Astrocyte of the cerebellum (primary cell): ENCODE data around the gene CHKA.
A peak's percentile ranks its signal among the peaks of the same experiment; 100 is the strongest.

Experiments used
- DNase-seq: peaks from one replicate; pipeline ENCODE4 v3.0.0-alpha.2; 2011; ENCODE audit warnings: low read depth
- H3K4me3 ChIP-seq: 2 replicates; pipeline ENCODE4 v1.5.1; 2011; ENCODE audit warnings: mild to moderate bottlenecking, low read depth, low read length, moderate library complexity
- in situ Hi-C: cut with HindIII; loops from 2 replicates; pipeline ENCODE4 v1.10.0; 2017; ENCODE audit warnings: low sequenced_read_pairs
- TF ChIP-seq, protein P1 (sequence below): IDR thresholded peaks from 2 replicates; pipeline ENCODE4 v1.5.1; 2012; ENCODE audit warnings: low read length, low read depth, moderate library complexity, mild to moderate bottlenecking; ENCODE audit errors: missing control alignments

The CHKA gene

DNA sequence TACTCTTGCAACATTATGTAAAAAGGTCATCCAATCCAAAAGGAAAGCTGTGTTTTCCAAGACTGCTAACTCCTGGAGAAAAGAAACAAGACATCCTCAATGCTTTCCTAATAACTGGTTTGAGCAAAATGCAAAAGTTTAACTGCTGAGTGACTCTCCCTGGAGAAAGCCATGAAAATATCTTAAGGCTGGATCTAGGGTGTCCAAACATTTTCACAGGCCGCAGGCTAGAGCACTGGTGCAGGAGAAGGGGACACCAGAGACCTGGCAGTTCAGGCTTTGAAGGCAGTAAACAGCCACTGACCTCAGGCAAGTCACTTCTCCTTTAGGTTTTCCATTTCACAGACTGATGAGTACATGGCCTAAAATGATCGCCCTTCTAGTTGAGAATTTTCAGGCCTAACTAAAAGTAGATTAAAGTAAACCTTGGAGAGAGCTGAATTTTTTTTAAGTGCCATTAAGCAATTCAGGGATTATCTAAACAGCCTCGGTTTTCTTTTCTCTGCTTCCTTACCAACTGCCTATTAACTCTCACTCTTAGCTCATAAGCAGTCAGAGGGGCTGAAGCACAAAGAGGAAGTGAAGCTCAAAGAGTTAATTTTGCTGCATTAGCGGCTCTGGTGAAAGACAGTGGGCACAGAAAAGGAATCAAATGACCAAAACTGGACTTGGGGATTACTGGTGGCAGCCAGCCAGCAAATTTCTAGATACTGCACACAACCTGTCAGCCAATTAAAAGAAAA is 2.3 kb downstream of the CHKA start:
- TF ChIP-seq, protein P1, sequence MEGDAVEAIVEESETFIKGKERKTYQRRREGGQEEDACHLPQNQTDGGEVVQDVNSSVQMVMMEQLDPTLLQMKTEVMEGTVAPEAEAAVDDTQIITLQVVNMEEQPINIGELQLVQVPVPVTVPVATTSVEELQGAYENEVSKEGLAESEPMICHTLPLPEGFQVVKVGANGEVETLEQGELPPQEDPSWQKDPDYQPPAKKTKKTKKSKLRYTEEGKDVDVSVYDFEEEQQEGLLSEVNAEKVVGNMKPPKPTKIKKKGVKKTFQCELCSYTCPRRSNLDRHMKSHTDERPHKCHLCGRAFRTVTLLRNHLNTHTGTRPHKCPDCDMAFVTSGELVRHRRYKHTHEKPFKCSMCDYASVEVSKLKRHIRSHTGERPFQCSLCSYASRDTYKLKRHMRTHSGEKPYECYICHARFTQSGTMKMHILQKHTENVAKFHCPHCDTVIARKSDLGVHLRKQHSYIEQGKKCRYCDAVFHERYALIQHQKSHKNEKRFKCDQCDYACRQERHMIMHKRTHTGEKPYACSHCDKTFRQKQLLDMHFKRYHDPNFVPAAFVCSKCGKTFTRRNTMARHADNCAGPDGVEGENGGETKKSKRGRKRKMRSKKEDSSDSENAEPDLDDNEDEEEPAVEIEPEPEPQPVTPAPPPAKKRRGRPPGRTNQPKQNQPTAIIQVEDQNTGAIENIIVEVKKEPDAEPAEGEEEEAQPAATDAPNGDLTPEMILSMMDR: no peak
- in situ Hi-C loops: no loop called here
- no peak for DNase-seq
- H3K4me3 ChIP-seq: peak overlapping the region; percentile 45

DNA sequence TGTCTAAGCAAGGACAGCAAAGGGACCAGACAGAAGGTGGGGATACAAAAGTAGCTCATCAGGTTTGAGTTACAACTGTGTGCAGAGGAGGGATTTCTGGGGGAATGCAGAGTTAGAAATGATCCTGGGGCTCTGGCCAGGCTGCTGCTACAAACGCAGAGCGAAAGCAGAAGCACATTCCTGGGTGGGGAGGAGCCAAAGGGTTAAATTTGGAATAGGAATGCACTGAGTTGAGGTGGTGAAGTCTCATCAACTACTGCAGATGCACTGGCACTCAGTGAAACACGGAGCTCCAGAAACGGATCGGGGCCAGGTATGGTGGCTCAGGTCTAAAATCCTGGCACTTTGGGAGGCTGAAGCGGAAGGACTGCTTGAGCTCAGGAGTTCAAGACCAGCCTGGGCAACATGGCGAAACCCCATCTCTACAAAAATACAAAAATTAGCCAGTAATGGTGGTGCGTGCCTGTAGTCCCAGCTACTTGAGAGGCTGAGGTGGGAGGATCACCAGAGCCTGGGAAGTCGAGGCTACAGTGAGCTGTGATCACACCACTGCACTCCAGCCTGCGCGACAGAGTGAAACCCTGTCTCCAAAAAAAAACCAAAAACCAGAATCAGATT is 3.2 kb downstream of the CHKA start:
- in situ Hi-C loops: no loop called here
- no peak overlapping the region for H3K4me3 ChIP-seq
- TF ChIP-seq, protein P1: no peak
- no peak for DNase-seq

DNA sequence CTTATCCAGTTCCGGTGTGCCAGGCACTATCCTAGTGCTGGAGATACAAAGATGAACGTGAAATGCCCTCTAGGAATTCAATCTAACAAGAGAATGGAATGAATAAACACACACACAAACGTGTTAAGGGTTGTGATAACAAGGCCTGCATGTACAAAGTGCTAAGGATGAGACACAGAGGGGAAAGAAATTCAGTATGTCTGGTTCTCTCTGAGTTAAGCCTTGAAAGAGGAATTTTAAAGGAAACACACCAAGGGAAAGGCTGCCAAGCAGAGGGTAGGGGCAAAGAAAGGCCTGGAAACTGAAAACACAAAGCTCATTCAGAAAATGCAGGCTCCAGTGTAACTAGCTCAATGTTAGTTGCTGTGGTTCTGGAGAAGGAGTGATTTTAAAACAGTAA is 4.2 kb downstream of the CHKA start:
- no peak for DNase-seq
- in situ Hi-C loops: no loop called here
- no peak overlapping the region for H3K4me3 ChIP-seq
- TF ChIP-seq, protein P1: no peak

DNA sequence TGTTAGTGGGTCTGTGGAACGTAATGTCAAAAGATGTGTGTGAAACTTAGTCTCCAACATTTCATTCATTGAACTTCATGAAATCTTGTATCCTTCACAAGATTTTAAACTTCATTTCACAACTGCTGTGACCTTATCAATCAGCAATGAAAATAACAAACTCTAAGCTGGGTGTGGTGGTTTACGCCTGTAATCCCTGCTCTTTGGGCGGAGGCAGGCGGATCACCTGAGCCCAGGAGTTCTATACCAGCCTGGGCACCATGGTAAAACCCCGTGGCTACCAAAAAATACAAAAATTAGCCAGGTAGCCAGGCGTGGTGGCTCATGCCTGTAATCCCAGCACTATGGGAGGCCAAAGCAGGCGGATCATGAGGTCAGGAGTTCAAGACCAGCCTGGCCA is 5.1 kb downstream of the CHKA start:
- no peak for DNase-seq
- TF ChIP-seq, protein P1: no peak
- in situ Hi-C loops: no loop called here
- no peak overlapping the region for H3K4me3 ChIP-seq

DNA sequence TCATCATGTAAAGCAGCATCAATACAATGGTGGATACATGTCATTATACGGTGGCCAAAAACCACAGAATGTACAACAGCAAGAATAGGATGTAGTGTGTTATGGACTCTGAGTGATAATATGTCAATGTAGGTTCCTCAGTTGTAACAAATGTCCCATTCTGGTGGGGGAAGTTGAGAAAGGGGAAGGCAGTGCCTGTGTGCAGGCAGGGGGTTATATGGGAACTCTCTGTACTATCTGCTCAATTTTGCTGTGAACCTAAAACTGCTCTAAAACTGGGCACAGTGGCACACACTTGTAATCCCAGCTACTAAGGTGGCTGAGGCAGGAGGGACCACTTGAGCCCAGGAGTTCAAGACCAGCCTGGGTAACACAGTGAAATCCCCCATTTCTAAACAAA is 5.9 kb downstream of the CHKA start:
- no peak overlapping the region for H3K4me3 ChIP-seq
- TF ChIP-seq, protein P1: no peak
- in situ Hi-C loops: no loop called here
- no peak for DNase-seq

DNA sequence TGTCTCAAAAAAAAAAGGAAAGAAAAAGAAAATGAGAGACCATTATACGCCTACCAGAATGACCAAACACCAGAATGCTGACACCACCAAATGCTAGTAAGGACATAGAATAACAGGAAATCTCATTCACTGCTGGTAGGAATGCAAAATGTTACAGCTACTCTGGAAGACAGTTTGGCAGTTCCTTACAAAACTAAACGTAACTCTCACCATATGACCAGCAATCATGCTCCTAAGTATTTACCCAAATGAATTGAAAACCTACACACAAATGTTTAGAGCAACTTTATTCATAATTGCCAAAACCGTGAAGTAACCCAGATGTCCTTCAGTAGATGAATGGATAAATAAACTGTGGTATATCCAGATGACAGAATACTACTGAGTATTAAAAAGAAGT is 7.2 kb downstream of the CHKA start:
- no peak overlapping the region for H3K4me3 ChIP-seq
- in situ Hi-C loops: no loop called here
- TF ChIP-seq, protein P1: no peak
- no peak for DNase-seq
